Left lung (tissue), 10 donors: ENCODE results near the gene FBXW5. TPM values are rescaled to one million over a fixed set of nuclear protein-coding genes. Genes with fewer than 3 reads are reported as not detected.

Source experiments
- ATAC-seq: fragments of 200-7000 bp; cut with Tn5 transposase; one replicate; pipeline ENCODE4 v1.9.1; 2020; ENCODE audit warnings: moderate library complexity
- DNase-seq, 4 donors: peaks; one replicate each; pipeline ENCODE4 v3.0.0-alpha.2; 2013 to 2020
- H3K27ac ChIP-seq, 2 donors: fragments of 200-600 bp; sonication (generic) in 1 of 2; one replicate each; pipeline versions ENCODE4 v1.5.0 to v1.8.0; 2020 to 2021
- H3K27me3 ChIP-seq, 2 donors: fragments of 200-600 bp; sonication (generic) in 1 of 2; one replicate each; pipeline versions ENCODE4 v1.5.0 to v1.8.0; 2020 to 2021
- H3K36me3 ChIP-seq, 2 donors: fragments of 200-600 bp; sonication (generic) in 1 of 2; one replicate each; pipeline versions ENCODE4 v1.5.0 to v1.8.0; 2020 to 2021
- H3K4me1 ChIP-seq, 2 donors: fragments of 200-600 bp; one replicate each; pipeline ENCODE4 v1.8.0; 2021
- H3K4me3 ChIP-seq, 2 donors: fragments of 200-600 bp; sonication (generic) in 1 of 2; one replicate each; pipeline versions ENCODE4 v1.5.0 to v1.8.0; 2020 to 2021; ENCODE audit warnings: mild to moderate bottlenecking in 1 of 2
- H3K9me3 ChIP-seq, 2 donors: fragments of 200-600 bp; sonication (generic) in 1 of 2; one replicate each; pipeline versions ENCODE4 v1.5.0 to v1.8.0; 2020 to 2021
- CTCF ChIP-seq, 2 donors: fragments of 200-600 bp; sonication (generic) in 1 of 2; IDR thresholded peaks; one replicate each; pipeline versions ENCODE4 v1.5.0 to v1.8.0; 2021; ENCODE audit warnings: antibody characterized with exemption in 2 of 2
- intact Hi-C, 2 donors: fragments of 100-400 bp; cut with DNase I; formaldehyde crosslinking; loops; one replicate each; pipeline versions ENCODE4 v1.11.2 to v1.14.2; 2022
- polyA plus RNA-seq, 6 donors: library from polyadenylated mRNA; unstranded; fragments of 120-200 nt; gene quantifications; one replicate each; pipeline ENCODE4 v1.2.1, GENCODE V29; 2013; ENCODE audit not compliant: insufficient read length in 6 of 6
- total RNA-seq, 2 donors: library from RNA; stranded (reverse); fragmentation: NEBNext Ultra II Directional; extraction: Animal tissue kit (Norgen Biotek cat#: 25700); gene quantifications; one replicate each; pipeline ENCODE4 v1.2.1, GENCODE V29; 2021
- donor health status: DM: no; HTN: yes; CAD: no.
- donor health status: DM: no; HTN: no; CAD: no.

FBXW5 gene
- total and polyA plus RNA-seq, 8 donors = 33.0 to 111 (median 47.7) TPM

- peaks cover 0 to 53% of the 10 kb centered on the region in 2 donors for H3K36me3 ChIP-seq
These were observed 42.2 kb downstream of the FBXW5 start for GRCh38 chr9:136902259-136902821.

GRCh38 chr9:136901516-136902258 is 42.9 kb downstream of the FBXW5 start:
- Histone ChIP-seq H3K36me3 (peaks cover 0 to 46% of the 10 kb centered on the region in 2 donors), H3K4me1 (peaks cover 30 to 41% of the 10 kb centered on the region in 2 donors), H3K9me3 (no peaks in the 10 kb centered on the region), H3K27ac (peak overlapping the region; percentile 84 to 89), H3K27me3 (no peaks in the 10 kb centered on the region), H3K4me3 (no peak overlapping the region)
- DNase-seq (peak in 1 of 4 donors; percentile 60), ATAC-seq (peak; percentile 54)
- TF ChIP-seq CTCF (IDR thresholded peaks at IDR 0.05) = no peak
- intact Hi-C loops = no loop called here

More at GRCh38 chr9:136902259-136902821, 42.2 kb downstream of the FBXW5 start:
- Histone ChIP-seq H3K9me3 (no peaks in the 10 kb centered on the region), H3K4me3 (no peak overlapping the region), H3K27ac (peak overlapping the region; percentile 84 to 89), H3K27me3 (no peaks in the 10 kb centered on the region), H3K4me1 (peaks cover 30 to 41% of the 10 kb centered on the region in 2 donors)
- intact Hi-C loops = no loop called here
- peak in 3 of 4 donors; percentile 66 to 89 (median 87) for DNase-seq
- no peak for TF ChIP-seq CTCF (IDR thresholded peaks at IDR 0.05)
- ATAC-seq = peak; percentile 85

- Histone ChIP-seq H3K4me3 (no peak overlapping the region), H3K27ac (peak overlapping the region; percentile 84 to 89), H3K27me3 (no peaks in the 10 kb centered on the region), H3K36me3 (peaks cover 0 to 40% of the 10 kb centered on the region in 2 donors), H3K4me1 (peaks cover 30 to 41% of the 10 kb centered on the region in 2 donors), H3K9me3 (no peaks in the 10 kb centered on the region)
- intact Hi-C loops = no loop called here
- TF ChIP-seq CTCF (IDR thresholded peaks at IDR 0.05) = no peak
- DNase-seq = peak in 2 of 4 donors; percentile 46 to 74
- peak; percentile 74 for ATAC-seq
These were observed 43.5 kb downstream of the FBXW5 start for GRCh38 chr9:136900988-136901515.

- intact Hi-C loops = no loop called here
- no peak for DNase-seq
- TF ChIP-seq CTCF (IDR thresholded peaks at IDR 0.05) = no peak
- Histone ChIP-seq H3K27me3 (no peaks in the 10 kb centered on the region), H3K4me3 (no peak overlapping the region), H3K36me3 (peaks cover 0 to 42% of the 10 kb centered on the region in 2 donors), H3K27ac (peak overlapping the region; percentile 84 to 89), H3K9me3 (no peaks in the 10 kb centered on the region), H3K4me1 (peaks cover 30 to 41% of the 10 kb centered on the region in 2 donors)
- ATAC-seq = no peak
These were observed 44.0 kb downstream of the FBXW5 start for GRCh38 chr9:136900556-136900955.

GRCh38 chr9:136899196-136899595 is 45.3 kb downstream of the FBXW5 start:
- Histone ChIP-seq H3K36me3 (peaks cover 0 to 56% of the 10 kb centered on the region in 2 donors), H3K27ac (peak overlapping the region; percentile 1 to 8), H3K27me3 (no peaks in the 10 kb centered on the region), H3K4me3 (no peak overlapping the region), H3K9me3 (no peaks in the 10 kb centered on the region), H3K4me1 (peaks cover 30 to 41% of the 10 kb centered on the region in 2 donors)
- TF ChIP-seq CTCF (IDR thresholded peaks at IDR 0.05) = no peak
- intact Hi-C loops = no loop called here
- no peak for ATAC-seq
- DNase-seq = no peak
